AG04450 (cell line): ENCODE data around the gene CPLX1. TPM values are rescaled to one million over a fixed set of nuclear protein-coding genes. Genes with fewer than 3 reads are reported as not detected.

Experiments used
- CTCF ChIA-PET: fragments of 300-600, 350-600 bp; formaldehyde crosslinking; extraction: SDS; loops from one replicate; lab custom pipeline; 2022; ENCODE audit warnings: antibody characterized with exemption, inconsistent platforms; lab: Charles Lee
- POLR2A ChIA-PET: fragments of 350-600 bp; formaldehyde crosslinking; extraction: SDS; loops from one replicate; lab custom pipeline; 2021; ENCODE audit warnings: antibody characterized with exemption, inconsistent platforms; lab: Yijun Ruan, JAX
- DNase-seq: peaks from one replicate; pipeline ENCODE4 v3.0.0-alpha.2; 2011; ENCODE audit warnings: low read depth, low spot score
- H3K27ac ChIP-seq: one replicate; pipeline ENCODE4 v1.5.1; 2012; ENCODE audit warnings: low read depth, low read length, control low read depth
- H3K27me3 ChIP-seq: one replicate; pipeline ENCODE4 v1.6.0; 2012; ENCODE audit warnings: low read length; ENCODE audit not compliant: control insufficient read depth, insufficient read depth
- H3K4me3 ChIP-seq: 2 replicates; pipeline ENCODE4 v1.5.1; 2011; ENCODE audit warnings: mild to moderate bottlenecking, low read depth, low read length, control low read depth
- H3K9me3 ChIP-seq: 2 replicates; pipeline ENCODE4 v1.5.1; 2012; ENCODE audit warnings: low read length; ENCODE audit not compliant: control insufficient read depth, insufficient read depth
- polyA plus RNA-seq: library from polyadenylated mRNA; depleted of rRNA; stranded (reverse); fragments of >200 nt; gene quantifications from 2 replicates; pipeline ENCODE4 v1.2.3, GENCODE V29; 2011
- TF ChIP-seq, protein P1 (sequence below): IDR thresholded peaks from 2 replicates; pipeline ENCODE4 v1.5.1; 2011; ENCODE audit warnings: low read depth, low read length, control low read depth, inconsistent platforms

CPLX1 gene
- polyA plus RNA-seq, 1 experiment, result not detected

DNA sequence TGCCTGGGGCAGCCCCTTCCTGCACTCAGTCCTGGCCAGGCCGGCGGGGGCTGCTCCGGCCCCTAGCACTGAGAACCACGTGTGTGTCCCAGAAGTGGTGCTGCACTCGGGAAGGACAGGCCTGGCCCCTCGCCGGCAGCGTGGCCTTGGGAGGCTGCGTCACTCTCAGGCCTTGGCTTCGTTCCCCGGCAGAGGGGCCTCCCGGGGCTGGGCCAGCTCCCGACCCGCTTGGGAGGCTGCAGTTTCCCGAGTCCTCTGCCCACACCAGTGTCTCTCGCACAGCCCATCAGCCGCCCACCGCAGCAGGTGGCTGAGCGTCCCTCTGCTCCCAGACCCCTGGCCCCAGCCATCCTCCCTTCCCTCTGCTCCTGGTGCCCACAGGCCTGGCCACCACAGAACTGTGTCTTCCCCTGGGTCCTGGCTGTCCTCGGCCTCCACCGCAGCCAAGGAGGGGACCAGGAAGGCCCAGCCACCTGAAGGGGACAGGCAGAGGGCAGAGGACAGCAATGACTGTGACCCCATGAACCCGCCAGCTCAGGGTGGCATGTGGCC is 10.9 kb upstream of the CPLX1 start:
- no peak for DNase-seq
- H3K27ac ChIP-seq, result no peak overlapping the region
- H3K27me3 ChIP-seq, result peaks cover 17% of the 10 kb centered on the region
- ChIA-PET CTCF (no interaction called here), POLR2A (interaction anchor here (0.6 kb wide), 1 partner anchor 140 kb away, joined by 4 read pairs; no protein-coding TSS in a partner anchor)
- TF ChIP-seq, protein P1, sequence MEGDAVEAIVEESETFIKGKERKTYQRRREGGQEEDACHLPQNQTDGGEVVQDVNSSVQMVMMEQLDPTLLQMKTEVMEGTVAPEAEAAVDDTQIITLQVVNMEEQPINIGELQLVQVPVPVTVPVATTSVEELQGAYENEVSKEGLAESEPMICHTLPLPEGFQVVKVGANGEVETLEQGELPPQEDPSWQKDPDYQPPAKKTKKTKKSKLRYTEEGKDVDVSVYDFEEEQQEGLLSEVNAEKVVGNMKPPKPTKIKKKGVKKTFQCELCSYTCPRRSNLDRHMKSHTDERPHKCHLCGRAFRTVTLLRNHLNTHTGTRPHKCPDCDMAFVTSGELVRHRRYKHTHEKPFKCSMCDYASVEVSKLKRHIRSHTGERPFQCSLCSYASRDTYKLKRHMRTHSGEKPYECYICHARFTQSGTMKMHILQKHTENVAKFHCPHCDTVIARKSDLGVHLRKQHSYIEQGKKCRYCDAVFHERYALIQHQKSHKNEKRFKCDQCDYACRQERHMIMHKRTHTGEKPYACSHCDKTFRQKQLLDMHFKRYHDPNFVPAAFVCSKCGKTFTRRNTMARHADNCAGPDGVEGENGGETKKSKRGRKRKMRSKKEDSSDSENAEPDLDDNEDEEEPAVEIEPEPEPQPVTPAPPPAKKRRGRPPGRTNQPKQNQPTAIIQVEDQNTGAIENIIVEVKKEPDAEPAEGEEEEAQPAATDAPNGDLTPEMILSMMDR, result no peak
- H3K9me3 ChIP-seq, result peaks cover 43% of the 10 kb centered on the region
- no peak overlapping the region for H3K4me3 ChIP-seq

DNA sequence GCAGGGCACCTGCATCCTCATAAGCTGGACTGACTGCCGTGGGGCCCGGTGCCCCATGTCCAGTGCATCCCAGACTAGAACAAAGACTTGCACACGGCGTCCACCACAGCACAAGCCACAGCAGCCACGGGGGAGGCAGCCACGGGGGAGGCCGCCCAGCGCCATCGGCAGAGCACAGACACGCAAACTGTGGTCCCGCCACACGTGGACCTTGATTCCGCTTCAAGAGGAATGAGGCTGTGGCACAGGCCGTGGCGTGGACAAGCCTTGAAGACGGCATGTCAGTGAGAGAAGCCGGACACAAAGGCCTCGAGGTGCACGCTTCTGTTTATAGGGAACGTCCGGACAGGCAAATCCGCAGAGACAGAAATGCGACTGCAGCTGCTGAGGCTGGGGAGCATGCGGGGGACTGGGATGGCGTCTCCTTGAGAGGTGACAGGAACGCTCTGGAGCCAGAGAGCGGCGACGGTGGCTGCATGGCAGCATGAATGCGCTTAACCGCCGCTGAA is 10.1 kb upstream of the CPLX1 start:
- TF ChIP-seq, protein P1, result no peak
- DNase-seq, result no peak
- H3K9me3 ChIP-seq, result peaks cover 51% of the 10 kb centered on the region
- peaks cover 23% of the 10 kb centered on the region for H3K27me3 ChIP-seq
- H3K4me3 ChIP-seq, result no peak overlapping the region
- no peak overlapping the region for H3K27ac ChIP-seq
- CTCF ChIA-PET, result no interaction called here
- POLR2A ChIA-PET, result interaction anchor here (0.6 kb wide), 1 partner anchor 139 kb away, joined by 4 read pairs; no protein-coding TSS in a partner anchor

- peaks cover 28% of the 10 kb centered on the region for H3K27me3 ChIP-seq
- no peak for DNase-seq
- ChIA-PET POLR2A (no interaction called here), CTCF (no interaction called here)
- TF ChIP-seq, protein P1, result no peak
- H3K9me3 ChIP-seq, result peaks cover 55% of the 10 kb centered on the region
- no peak overlapping the region for H3K4me3 ChIP-seq
- H3K27ac ChIP-seq, result no peak overlapping the region
These were observed 9.4 kb upstream of the CPLX1 start for GRCh38 chr4:835148-836002.

GRCh38 chr4:834368-835147 is 8.6 kb upstream of the CPLX1 start:
- H3K9me3 ChIP-seq, result peaks cover 55% of the 10 kb centered on the region
- POLR2A ChIA-PET, result no interaction called here
- peaks cover 36% of the 10 kb centered on the region for H3K27me3 ChIP-seq
- TF ChIP-seq, protein P1, result no peak
- DNase-seq, result no peak
- no peak overlapping the region for H3K4me3 ChIP-seq
- CTCF ChIA-PET, result no interaction called here
- no peak overlapping the region for H3K27ac ChIP-seq
